IgD-negative memory B cell (primary cell): Measurements from ENCODE around the gene NUP153. TPM values are rescaled to one million over a fixed set of nuclear protein-coding genes. Genes with fewer than 3 reads are reported as not detected.

Experiments
- H3K27ac Mint-ChIP-seq, 3 donors: one replicate each; pipeline ENCODE4 v1.8.0; 2020 to 2022; ENCODE audit warnings: mild to moderate bottlenecking in 3 of 3, mixed read lengths in 3 of 3, moderate library complexity in 1 of 3
- H3K27me3 Mint-ChIP-seq: one replicate; pipeline ENCODE4 v1.8.0; 2021; ENCODE audit warnings: mixed read lengths
- H3K36me3 Mint-ChIP-seq: one replicate; pipeline ENCODE4 v1.8.0; 2020; ENCODE audit warnings: mild to moderate bottlenecking, mixed read lengths
- H3K4me1 Mint-ChIP-seq, 3 donors: one replicate each; pipeline ENCODE4 v1.8.0; 2020 to 2022; ENCODE audit warnings: mixed read lengths in 3 of 3, mild to moderate bottlenecking in 1 of 3
- H3K4me3 Mint-ChIP-seq, 4 donors: one replicate each; pipeline ENCODE4 v1.8.0; 2020 to 2022; ENCODE audit warnings: mild to moderate bottlenecking in 4 of 4, mixed read lengths in 4 of 4, moderate library complexity in 3 of 4
- H3K9me3 Mint-ChIP-seq, 3 donors: one replicate each; pipeline ENCODE4 v1.8.0; 2020 to 2021; ENCODE audit warnings: mixed read lengths in 3 of 3, mild to moderate bottlenecking in 1 of 3
- polyA plus RNA-seq: library from polyadenylated mRNA; unstranded; fragments of 300-500 nt; fragmentation: Illumina TruSeq; gene quantifications from one replicate; pipeline ENCODE4 v1.2.3, GENCODE V29; 2021

NUP153 gene
- polyA plus RNA-seq, 1 donor from 2014 or later, result 6.8 TPM

DNA sequence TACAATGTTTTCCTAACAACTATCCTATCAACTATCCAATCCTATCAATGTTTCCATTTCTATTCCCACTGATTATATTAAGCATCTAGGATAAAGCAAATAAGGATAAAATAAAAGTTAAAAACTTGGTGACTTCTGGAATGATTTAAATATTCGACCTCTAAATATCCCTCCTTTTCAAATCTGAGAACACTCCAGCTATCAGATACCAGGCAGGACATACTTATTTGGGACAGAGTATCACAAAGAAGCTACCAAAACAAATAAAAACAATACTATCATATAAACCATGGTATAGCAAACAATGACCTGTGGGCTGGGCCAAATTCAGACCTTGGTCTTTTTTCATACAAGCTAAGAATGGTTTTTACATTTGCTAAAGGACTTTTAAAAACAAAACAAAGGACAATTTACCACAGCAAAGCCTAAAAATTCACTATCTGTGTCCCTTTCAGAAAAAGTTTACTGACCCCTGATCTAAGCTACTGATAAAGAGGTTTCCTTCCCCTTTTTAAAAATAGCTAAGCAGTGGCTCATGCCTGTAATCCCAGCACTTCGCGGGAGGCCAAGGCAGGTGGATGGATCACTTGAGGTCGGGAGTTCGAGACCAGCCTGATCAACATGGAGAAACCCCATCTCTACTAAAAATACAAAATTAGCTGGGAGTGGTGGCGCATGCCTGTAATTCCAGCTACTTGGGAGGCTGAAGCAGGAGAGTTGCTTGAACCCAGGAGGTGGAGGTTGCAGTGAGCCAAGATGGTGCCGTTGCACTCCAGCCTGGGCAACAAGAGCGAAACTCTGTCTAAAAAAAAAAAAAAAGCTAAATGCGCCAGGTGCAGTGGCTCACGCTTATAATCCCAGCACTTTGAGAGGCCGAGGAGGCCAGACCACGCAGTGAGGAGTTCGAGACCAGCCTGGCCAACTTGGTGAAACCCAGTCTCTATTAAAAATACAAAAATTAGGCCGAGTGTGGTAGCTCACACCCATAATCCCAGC is 6.0 kb downstream of the NUP153 start:
- Mint-ChIP-seq H3K9me3 (no peaks in the 10 kb centered on the region), H3K27ac (peak overlapping the region; percentile 41 to 90 (median 82)), H3K27me3 (no peaks in the 10 kb centered on the region), H3K4me1 (peaks cover 38 to 51% (median 43%) of the 10 kb centered on the region in 3 donors), H3K4me3 (peak overlapping the region in 3 of 4 donors; percentile 81 to 89 (median 81)), H3K36me3 (peaks cover 5% of the 10 kb centered on the region)

DNA sequence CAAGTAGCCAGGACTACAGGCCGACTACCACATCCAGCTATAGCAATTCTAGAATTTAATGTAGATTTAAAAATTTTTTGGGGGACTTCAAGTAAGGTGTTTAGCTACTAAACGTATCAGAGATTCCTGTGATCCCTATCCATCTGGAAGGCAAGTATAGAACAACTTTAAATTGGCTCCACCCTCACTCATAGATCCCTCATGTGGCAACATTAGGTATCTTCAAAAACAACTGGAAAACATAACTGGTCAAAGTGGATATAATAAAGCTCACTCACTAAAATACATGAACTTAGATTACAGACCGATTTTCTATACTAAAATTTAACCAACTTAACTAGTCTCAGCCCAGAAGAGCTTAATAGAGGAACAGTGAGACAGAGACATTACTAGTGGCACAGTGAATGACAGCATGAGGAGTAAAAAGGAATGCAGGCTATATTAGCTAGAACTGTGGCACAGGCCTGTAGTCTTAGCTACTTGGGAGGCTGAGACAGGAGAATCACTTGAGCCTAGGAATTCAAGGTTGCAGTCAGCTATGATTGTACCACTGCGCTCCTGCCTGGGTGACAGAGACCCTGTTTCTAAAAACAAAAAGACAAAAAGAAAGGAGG is 14.7 kb downstream of the NUP153 start:
- H3K27ac Mint-ChIP-seq, result peak overlapping the region in 2 of 3 donors; percentile 23 to 74
- peaks cover 9% of the 10 kb centered on the region for H3K36me3 Mint-ChIP-seq
- H3K9me3 Mint-ChIP-seq, result no peaks in the 10 kb centered on the region
- H3K4me3 Mint-ChIP-seq, result no peak overlapping the region
- no peaks in the 10 kb centered on the region for H3K27me3 Mint-ChIP-seq
- peaks cover 45 to 48% (median 47%) of the 10 kb centered on the region in 3 donors for H3K4me1 Mint-ChIP-seq

DNA sequence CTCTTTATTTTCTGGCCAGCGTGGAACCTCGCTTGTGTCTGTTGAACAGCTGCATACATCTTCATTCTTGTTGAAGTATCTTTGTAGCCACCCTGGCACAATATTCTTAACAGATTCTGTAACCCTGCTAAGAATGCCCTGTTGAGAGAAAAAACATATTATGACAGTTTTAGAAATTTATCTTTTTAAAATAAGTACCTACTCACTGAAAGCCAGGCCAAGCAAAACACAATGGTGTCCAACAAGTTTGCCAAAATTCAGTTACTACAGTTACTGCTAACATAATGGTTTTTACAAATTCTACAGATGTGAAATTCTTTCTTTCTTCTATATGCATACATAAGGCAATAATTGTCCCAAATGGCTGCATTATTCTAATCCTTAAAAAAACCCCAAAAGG is 18.2 kb downstream of the NUP153 start:
- Mint-ChIP-seq H3K27me3 (no peaks in the 10 kb centered on the region), H3K4me1 (peaks cover 42 to 47% (median 44%) of the 10 kb centered on the region in 3 donors), H3K9me3 (no peaks in the 10 kb centered on the region), H3K27ac (peak overlapping the region in 2 of 3 donors; percentile 62 to 69), H3K4me3 (no peak overlapping the region), H3K36me3 (peaks cover 10% of the 10 kb centered on the region)

DNA sequence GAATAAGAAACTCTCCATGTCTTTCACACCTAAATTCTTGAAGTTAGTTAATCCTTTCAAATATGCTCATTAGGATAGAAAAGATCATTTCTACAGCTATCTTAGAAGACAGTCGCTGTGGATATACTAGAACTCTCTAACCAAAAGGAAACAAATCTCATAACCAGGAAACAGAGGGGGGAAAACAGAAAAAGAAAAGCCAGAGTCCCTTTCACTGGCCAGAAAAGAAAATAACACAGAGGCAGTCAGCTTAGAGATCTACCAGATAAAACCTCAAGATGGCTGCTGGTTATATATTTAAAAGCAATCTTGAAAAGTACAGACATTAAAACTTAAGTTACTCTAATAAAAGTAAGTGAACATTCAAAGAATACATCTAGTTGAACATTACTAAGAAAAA is 19.6 kb downstream of the NUP153 start:
- H3K36me3 Mint-ChIP-seq, result peaks cover 14% of the 10 kb centered on the region
- H3K9me3 Mint-ChIP-seq, result no peaks in the 10 kb centered on the region
- H3K27ac Mint-ChIP-seq, result peak overlapping the region in 1 of 3 donors; percentile 20
- H3K27me3 Mint-ChIP-seq, result no peaks in the 10 kb centered on the region
- peak overlapping the region in 1 of 4 donors; percentile 32 for H3K4me3 Mint-ChIP-seq
- H3K4me1 Mint-ChIP-seq, result peaks cover 39 to 44% (median 39%) of the 10 kb centered on the region in 3 donors

DNA sequence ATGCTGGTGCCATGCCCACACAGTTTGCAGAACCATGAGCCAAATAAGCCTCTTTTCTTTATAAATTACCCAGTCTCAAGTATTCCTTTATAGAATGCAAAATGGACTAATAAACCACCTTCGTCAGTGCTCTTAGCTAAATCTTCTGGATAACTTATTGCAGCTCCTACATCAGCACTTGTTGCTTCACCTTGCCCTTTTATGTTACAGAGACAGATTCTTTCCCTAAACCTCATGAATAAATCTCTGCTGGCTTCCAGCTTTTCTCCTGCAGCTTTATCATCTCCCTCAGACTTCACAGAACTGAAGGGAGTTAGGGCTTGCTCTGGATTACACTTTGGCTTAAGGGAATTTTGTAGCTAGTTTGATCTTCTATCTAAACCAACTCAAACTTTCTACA is 22.6 kb downstream of the NUP153 start:
- Mint-ChIP-seq H3K36me3 (peaks cover 12% of the 10 kb centered on the region), H3K27me3 (no peaks in the 10 kb centered on the region), H3K4me3 (no peak overlapping the region), H3K27ac (no peak overlapping the region), H3K4me1 (peaks cover 30 to 48% (median 48%) of the 10 kb centered on the region in 3 donors), H3K9me3 (no peaks in the 10 kb centered on the region)

DNA sequence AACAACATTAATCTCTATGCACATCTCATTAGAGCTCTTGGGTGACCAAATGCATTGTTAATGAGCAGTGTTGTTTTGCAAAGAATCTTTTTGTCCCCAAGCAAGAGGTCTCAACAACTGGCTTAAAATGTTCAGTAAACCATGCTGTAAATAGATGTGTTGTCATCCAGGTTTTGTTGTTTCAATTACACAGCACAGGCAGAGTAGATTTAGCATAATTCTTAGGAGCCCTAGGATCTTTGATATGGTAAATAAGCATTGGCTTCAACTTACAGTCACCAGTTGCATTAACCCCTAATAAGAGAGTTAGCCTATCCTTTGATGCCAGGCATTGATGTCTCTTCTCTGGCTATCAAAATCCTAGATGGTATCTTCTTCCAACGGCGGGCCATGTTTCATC is 23.3 kb downstream of the NUP153 start:
- Mint-ChIP-seq H3K4me1 (peaks cover 31 to 52% (median 49%) of the 10 kb centered on the region in 3 donors), H3K4me3 (no peak overlapping the region), H3K9me3 (no peaks in the 10 kb centered on the region), H3K27me3 (no peaks in the 10 kb centered on the region), H3K36me3 (peaks cover 12% of the 10 kb centered on the region), H3K27ac (no peak overlapping the region)

DNA sequence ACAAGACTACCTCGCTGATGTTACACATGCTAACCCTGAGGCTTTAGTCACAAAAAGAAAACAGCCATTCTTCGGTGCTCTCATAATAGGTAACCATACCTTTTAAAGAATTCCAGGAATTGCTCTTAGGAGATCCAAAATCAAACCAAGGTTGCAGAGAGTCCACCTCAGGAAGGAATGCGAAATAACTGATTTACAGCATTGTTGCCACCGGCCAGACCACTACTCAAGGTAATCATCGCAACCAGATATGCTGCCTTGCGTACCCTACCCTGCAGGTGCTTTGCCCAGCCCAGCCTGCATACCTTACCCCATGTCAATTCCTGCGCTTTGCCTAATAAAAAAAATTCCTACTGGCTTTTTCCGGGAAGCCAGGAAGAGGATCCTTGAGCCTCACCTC is 27.0 kb downstream of the NUP153 start:
- Mint-ChIP-seq H3K4me3 (no peak overlapping the region), H3K36me3 (peaks cover 9% of the 10 kb centered on the region), H3K27ac (no peak overlapping the region), H3K4me1 (peaks cover 31 to 55% (median 49%) of the 10 kb centered on the region in 3 donors), H3K27me3 (no peaks in the 10 kb centered on the region), H3K9me3 (no peaks in the 10 kb centered on the region)

DNA sequence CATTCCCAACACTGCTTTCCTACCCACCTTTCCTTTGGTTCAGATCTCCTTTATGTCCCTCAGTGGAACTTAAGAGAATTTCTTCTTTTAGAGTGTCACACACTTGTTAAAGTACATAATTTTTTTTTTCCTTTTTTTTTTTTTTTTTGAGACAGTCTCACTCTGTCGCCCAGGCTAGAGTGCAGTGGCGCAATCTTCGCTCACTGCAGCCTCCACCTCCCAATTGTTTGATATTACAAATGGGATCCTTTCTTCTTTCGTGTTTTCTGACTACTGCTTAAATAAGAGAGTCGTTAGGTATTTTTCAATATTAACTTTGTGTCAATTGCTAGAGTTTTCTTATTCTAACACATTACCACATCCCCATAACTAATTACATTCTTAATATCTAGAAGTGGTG is 29.1 kb downstream of the NUP153 start:
- no peaks in the 10 kb centered on the region for H3K9me3 Mint-ChIP-seq
- no peaks in the 10 kb centered on the region for H3K27me3 Mint-ChIP-seq
- H3K4me3 Mint-ChIP-seq, result peak overlapping the region in 1 of 4 donors; percentile 13
- H3K36me3 Mint-ChIP-seq, result peaks cover 6% of the 10 kb centered on the region
- H3K27ac Mint-ChIP-seq, result peak overlapping the region in 1 of 3 donors; percentile 60
- peaks cover 21 to 42% (median 34%) of the 10 kb centered on the region in 3 donors for H3K4me1 Mint-ChIP-seq

DNA sequence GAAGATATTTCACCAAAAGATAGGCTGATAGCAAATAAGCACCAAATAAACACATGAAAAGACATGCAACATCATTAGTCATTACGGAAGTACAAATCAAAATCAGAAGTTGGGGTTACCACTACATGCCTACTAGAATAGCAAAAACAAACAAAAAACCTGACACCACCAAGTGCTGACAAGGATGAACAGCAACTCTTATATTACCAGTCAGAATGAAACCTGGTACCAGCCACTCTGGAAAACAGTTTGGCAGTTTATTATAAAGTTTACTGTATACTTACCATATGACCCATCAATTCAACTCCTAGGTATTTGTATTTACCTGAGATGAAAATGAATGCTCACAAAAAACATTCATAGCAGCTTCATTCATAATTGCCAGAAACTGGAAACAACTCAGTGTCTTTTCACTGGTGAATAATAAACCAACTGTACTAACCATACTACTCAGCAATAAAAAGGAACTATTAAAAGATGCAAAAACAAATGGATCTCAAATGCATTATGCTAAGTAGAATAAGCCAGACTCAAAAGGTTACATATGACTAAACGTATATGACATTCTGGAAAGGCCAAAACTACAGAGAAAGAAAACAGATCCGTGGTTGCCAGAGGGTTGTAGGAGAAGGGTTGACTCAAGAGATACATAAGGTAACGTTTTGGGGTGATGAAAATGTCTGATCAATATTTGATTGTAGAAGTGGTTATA is 33.0 kb downstream of the NUP153 start:
- Mint-ChIP-seq H3K27me3 (no peaks in the 10 kb centered on the region), H3K27ac (no peak overlapping the region), H3K4me1 (peaks cover 6 to 18% (median 15%) of the 10 kb centered on the region in 3 donors), H3K4me3 (no peak overlapping the region), H3K36me3 (peaks cover 11% of the 10 kb centered on the region), H3K9me3 (no peaks in the 10 kb centered on the region)

DNA sequence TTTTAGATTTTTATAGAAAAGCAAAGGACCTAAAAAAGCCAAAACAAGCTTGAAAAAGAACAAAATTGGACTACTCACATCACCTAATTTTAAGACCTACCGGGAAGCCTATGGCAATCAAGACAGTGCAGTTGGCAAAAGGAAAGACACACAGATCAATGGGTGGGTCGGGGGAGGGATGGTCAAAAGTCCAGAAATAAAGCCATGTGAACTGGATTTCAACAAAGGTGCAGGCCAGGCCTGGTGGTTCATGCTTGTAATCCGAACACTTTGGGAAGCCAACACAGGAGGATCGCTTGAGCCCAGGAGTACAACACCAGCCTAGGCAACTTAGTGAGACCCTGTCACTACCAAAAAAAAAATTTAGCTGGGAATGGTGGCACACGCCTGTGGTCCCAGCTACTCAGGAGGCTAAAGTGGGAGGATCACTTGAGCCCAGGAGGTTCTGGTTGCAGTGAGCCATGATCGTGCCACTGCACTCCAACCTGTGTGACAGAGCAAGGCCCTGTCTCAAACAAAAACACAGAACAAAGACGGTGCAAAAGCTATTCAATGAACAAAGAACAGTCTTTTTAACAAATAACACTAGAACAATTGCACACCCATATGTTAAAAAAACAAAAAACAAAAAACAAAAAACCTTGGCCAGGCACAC is 34.5 kb downstream of the NUP153 start:
- Mint-ChIP-seq H3K9me3 (no peaks in the 10 kb centered on the region), H3K27ac (peak overlapping the region in 1 of 3 donors; percentile 43), H3K27me3 (no peaks in the 10 kb centered on the region), H3K4me3 (no peak overlapping the region), H3K36me3 (peaks cover 13% of the 10 kb centered on the region), H3K4me1 (peaks cover 2 to 12% (median 10%) of the 10 kb centered on the region in 3 donors)

DNA sequence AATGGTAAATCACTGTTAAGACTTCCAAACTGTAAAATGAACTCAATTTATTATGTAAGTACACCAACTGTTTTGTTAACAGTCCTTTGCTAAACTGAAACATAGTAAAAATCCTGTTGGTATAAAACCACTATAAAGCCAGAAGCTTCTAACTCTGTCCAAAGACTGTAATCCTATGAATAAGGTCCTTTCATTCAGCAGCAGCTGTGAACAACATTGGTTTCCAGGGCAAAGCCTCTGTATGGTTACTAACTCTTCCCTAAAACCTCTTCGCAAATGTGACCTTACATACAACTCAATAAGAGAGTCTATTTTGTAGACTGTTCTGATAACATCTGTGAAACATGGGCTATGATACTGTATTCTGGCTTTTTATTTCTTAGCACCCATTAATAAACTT is 40.1 kb downstream of the NUP153 start:
- H3K9me3 Mint-ChIP-seq, result no peaks in the 10 kb centered on the region
- H3K27ac Mint-ChIP-seq, result peak overlapping the region in 1 of 3 donors; percentile 47
- peaks cover 14% of the 10 kb centered on the region for H3K36me3 Mint-ChIP-seq
- H3K4me1 Mint-ChIP-seq, result peaks cover 2 to 8% (median 4%) of the 10 kb centered on the region in 3 donors
- no peaks in the 10 kb centered on the region for H3K27me3 Mint-ChIP-seq
- no peak overlapping the region for H3K4me3 Mint-ChIP-seq

DNA sequence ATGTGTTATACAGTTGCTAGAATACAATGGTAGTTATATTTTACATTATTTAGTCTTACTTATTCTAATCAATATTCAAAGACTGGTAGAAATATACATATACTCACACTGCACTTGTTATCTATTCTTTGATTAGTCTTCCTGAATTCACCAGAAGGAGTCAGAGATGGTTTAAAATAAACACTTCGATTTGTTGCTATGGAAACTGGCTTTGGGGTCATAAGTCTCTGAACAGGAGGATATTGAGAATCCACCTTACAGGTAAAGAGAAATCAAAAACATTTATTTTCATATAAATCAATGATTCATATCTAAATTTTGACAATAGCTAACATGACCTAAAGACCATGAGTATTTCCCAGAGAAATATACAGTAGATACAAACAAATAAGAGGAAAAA is 41.6 kb downstream of the NUP153 start:
- Mint-ChIP-seq H3K27ac (peak overlapping the region in 1 of 3 donors; percentile 28), H3K9me3 (no peaks in the 10 kb centered on the region), H3K27me3 (no peaks in the 10 kb centered on the region), H3K36me3 (peaks cover 13% of the 10 kb centered on the region), H3K4me1 (peaks cover 0 to 5% (median 2%) of the 10 kb centered on the region in 3 donors), H3K4me3 (no peak overlapping the region)

DNA sequence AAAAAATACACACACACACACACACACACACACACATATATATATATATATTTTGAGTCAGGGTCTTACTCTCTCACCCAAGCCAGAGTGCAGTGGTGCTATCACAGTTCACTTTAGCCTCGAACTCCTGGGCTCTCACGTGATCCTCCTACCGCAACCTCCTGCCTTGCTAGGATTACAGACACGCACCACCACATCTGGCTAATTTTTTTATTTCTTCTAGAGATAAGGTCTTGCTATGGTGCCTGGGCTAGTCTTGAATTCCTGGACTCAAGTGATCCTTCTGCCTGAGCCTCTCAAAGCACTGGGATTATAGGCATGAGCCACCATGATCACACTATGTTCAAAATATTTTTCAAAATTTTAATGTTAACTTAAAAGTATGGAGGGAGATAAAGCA is 43.5 kb downstream of the NUP153 start:
- Mint-ChIP-seq H3K4me1 (peaks cover 0 to 5% (median 2%) of the 10 kb centered on the region in 3 donors), H3K36me3 (peaks cover 9% of the 10 kb centered on the region), H3K27ac (no peak overlapping the region), H3K27me3 (no peaks in the 10 kb centered on the region), H3K4me3 (no peak overlapping the region), H3K9me3 (no peaks in the 10 kb centered on the region)

DNA sequence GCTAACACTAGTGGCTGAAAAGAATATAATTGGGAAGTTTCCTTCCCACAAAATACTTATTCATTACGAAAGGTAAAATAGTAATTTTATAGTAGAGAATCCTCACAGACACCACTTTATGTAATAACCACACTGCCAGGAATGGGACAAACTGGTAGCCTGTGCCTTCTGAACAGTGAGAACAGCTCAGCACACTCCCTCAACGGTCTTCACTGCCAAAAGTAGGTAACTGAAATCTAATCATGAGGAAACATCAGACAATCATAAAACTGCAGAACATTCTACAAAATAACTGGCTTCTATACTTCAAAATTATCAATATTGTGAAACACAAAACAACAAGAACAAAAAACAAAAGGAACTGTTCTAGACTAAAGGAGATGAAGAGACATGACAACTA is 44.1 kb downstream of the NUP153 start:
- Mint-ChIP-seq H3K4me3 (no peak overlapping the region), H3K9me3 (no peaks in the 10 kb centered on the region), H3K36me3 (peaks cover 9% of the 10 kb centered on the region), H3K27ac (peak overlapping the region in 1 of 3 donors; percentile 15), H3K27me3 (no peaks in the 10 kb centered on the region), H3K4me1 (peaks cover 0 to 5% (median 2%) of the 10 kb centered on the region in 3 donors)
